ENCODE results near the gene TMEM25. TPM values are rescaled to one million over a fixed set of nuclear protein-coding genes. Genes with fewer than 3 reads are reported as not detected.

TMEM25 gene
- total RNA-seq, 1 experiment from 2014 or later, result 24.5 TPM

- Histone ChIP-seq H3K27ac (ENCODE audit: insufficient read length, low read depth, low read length) (no peak overlapping the region), H4K91ac (ENCODE audit: insufficient read length, low read depth, low read length) (no peak overlapping the region), H2BK120ac (ENCODE audit: low read depth, low read length, poor library complexity, severe bottlenecking) (no peak overlapping the region), H3K9ac (ENCODE audit: extremely low read depth, insufficient read length, low read length) (no peak overlapping the region), H2AFZ (ENCODE audit: low read length) (no peak overlapping the region), H3K18ac (ENCODE audit: insufficient read length, low read depth, low read length) (no peak overlapping the region), H3K56ac (ENCODE audit: insufficient read length, low read depth, low read length) (no peak overlapping the region), H3K23ac (ENCODE audit: insufficient read length, low read depth, low read length) (no peak overlapping the region), H3K4me2 (ENCODE audit: insufficient read depth, insufficient read length, low read length) (no peak overlapping the region), H3K14ac (ENCODE audit: insufficient read depth, low read length) (no peak overlapping the region), H3K23me2 (ENCODE audit: insufficient read length, low read depth, low read length, poor library complexity, severe bottlenecking) (no peaks in the 10 kb centered on the region), H4K20me1 (ENCODE audit: control insufficient read depth, insufficient read depth, insufficient read length) (no peaks in the 10 kb centered on the region), H3K27me3 (ENCODE audit: insufficient read depth, low read length) (no peaks in the 10 kb centered on the region), H3K4me1 (ENCODE audit: insufficient read depth, low read length) (no peaks in the 10 kb centered on the region), H2BK20ac (ENCODE audit: low read depth, low read length, poor library complexity, severe bottlenecking) (no peak overlapping the region), H3K79me2 (ENCODE audit: insufficient read depth, low read length) (no peaks in the 10 kb centered on the region), H2BK12ac (ENCODE audit: insufficient read length, low read depth, low read length) (no peak overlapping the region), H3K9me3 (ENCODE audit: control insufficient read depth, low read depth, low read length) (no peaks in the 10 kb centered on the region), H2BK15ac (ENCODE audit: low read depth, low read length) (no peak overlapping the region), H4K8ac (replicated peaks; ENCODE audit: insufficient read length, low read depth, low read length) (no peak overlapping the region), H2BK5ac (ENCODE audit: insufficient read length, low read length) (no peak overlapping the region), H3T11ph (ENCODE audit: low read length) (no peak overlapping the region), H4K5ac (ENCODE audit: insufficient read length, low read depth, low read length) (no peak overlapping the region), H3K79me1 (ENCODE audit: insufficient read depth, low read depth, low read length, poor library complexity, severe bottlenecking) (no peaks in the 10 kb centered on the region), H3K4ac (ENCODE audit: low read depth, low read length) (no peak overlapping the region), H2AK5ac (ENCODE audit: insufficient read length, low read length) (no peak overlapping the region)
- no peaks in the 10 kb centered on the region for H3K4me1 Mint-ChIP-seq
- H3K4me3 Mint-ChIP-seq, result no peak overlapping the region
- no peak for DNase-seq
- no peak overlapping the region for H3K27ac Mint-ChIP-seq
- H3K9me3 Mint-ChIP-seq, result no peaks in the 10 kb centered on the region
- WGBS (ENCODE audit: extremely low coverage, insufficient read length, low lambda C conversion rate), result no CpG with 5 or more reads among the region's 4 CpGs
- no peaks in the 10 kb centered on the region for H3K27me3 Mint-ChIP-seq (ENCODE audit: low read depth)
- TF ChIP-seq, protein P1, sequence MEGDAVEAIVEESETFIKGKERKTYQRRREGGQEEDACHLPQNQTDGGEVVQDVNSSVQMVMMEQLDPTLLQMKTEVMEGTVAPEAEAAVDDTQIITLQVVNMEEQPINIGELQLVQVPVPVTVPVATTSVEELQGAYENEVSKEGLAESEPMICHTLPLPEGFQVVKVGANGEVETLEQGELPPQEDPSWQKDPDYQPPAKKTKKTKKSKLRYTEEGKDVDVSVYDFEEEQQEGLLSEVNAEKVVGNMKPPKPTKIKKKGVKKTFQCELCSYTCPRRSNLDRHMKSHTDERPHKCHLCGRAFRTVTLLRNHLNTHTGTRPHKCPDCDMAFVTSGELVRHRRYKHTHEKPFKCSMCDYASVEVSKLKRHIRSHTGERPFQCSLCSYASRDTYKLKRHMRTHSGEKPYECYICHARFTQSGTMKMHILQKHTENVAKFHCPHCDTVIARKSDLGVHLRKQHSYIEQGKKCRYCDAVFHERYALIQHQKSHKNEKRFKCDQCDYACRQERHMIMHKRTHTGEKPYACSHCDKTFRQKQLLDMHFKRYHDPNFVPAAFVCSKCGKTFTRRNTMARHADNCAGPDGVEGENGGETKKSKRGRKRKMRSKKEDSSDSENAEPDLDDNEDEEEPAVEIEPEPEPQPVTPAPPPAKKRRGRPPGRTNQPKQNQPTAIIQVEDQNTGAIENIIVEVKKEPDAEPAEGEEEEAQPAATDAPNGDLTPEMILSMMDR (conservative IDR thresholded peaks at IDR 0.05), result no peak
- peaks cover 0 to 34% (median 33%) of the 10 kb centered on the region in 3 experiments; a peak in 6 of 7 replicates for H3K36me3 Mint-ChIP-seq (ENCODE audit: insufficient read depth in 1 of 3, low read depth in 3 of 3)
These were observed 21.3 kb downstream of the TMEM25 start for GRCh38 chr11:118552341-118552740.

All from H9 (cell line).